Stimulated activated CD4-positive, alpha-beta T cell treated with anti-CD3 and anti-CD28 coated beads, Interleukin-2, amount 100 ng/mL, for 24 hours (primary cell): ENCODE measurements around the gene RPRD1B.

ENCODE experiments used
- DNase-seq, 2 donors: peaks; one replicate each; pipeline ENCODE4 v3.0.0-alpha.2; 2020

RPRD1B gene

DNA sequence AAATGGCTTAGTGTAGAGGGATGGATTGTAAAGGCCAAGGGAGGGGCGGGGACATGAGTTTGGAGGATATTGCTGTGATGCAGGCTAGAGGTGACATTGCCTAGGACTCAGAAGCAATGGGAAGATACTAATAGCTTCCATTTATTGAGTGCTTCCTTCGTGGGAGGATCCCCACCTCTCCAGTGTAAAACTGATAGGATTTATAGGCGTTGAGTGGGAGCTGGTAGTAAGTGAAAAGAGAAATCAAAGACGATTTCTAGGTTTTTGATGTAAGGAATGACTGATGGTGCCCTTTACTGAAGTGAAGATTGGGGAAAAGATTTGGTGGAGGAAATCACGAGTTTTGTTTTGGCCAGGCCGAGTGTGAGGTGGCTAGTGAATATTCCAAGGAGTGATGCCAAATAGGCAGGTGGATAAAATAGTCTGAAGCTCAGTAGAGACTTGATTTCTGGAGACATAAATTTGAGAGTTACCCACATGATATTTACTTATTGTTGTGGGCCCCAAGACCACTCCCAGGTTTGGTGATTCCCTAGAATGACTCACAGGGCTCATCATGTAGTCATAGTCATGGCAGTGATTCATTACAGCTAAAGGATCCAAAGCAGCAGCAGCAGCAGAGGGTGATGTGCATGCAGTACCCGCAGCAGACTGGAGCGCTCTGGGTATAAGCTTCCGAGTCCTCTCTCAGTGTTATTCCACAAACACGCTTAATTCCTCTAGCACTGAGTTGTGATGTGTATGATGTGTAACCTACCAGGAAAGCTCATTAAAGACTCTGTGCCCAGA lies 10.2 kb downstream of the RPRD1B start:
- DNase-seq = peak; percentile 23 to 30

- DNase-seq = no peak
Measured at GRCh38 chr20:38044685-38045084, 11.1 kb downstream of the RPRD1B start.

DNA sequence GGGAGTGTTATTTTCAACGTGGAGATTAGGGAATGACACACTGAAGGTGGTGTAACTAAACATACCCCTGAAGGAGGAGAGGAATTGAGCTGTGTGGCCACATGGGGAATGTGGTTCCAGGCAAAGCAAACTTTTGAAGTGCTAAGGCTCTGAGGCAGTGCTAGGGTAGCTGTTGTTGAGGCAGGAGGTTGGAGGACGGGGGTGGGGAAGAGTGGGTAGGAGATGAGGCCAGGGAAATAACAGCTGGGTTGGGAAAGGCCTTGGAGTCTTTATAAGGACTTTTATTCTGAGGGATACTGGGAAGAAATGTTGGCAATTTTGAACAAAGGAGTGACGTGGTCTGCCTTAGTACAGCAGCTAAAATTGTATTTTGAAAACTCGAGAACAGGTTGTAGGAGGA lies 13.0 kb downstream of the RPRD1B start:
- no peak for DNase-seq

GRCh38 chr20:38049800-38050199 lies 16.3 kb downstream of the RPRD1B start:
- no peak for DNase-seq

- no peak for DNase-seq
Measured at GRCh38 chr20:38050686-38051085, 17.1 kb downstream of the RPRD1B start.

DNA sequence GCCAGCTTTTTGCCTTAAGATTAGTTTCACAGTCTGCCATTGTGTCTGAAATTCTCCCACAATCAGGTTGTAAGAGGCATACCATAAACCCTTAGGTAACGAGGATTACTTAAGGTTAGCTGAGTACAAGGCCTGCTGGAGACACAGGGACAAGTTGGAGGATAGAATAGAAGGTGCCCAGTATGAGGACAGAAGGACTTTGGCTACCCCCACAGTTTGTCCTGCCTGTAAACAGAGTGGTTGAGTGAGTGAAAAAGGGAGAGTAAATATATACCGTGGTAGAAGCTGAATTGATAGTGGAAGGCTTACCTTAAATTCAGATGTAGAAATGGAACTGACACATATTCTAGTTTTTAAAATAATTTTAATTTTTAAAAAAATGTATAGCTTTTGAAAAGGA lies 19.3 kb downstream of the RPRD1B start:
- no peak for DNase-seq

GRCh38 chr20:38054647-38055046 lies 21.1 kb downstream of the RPRD1B start:
- no peak for DNase-seq

- no peak for DNase-seq
Measured at GRCh38 chr20:38055294-38055693, 21.7 kb downstream of the RPRD1B start.

GRCh38 chr20:38055848-38056247 lies 22.3 kb downstream of the RPRD1B start:
- DNase-seq = no peak

- DNase-seq = peak; percentile 79
Measured at GRCh38 chr20:38057351-38057972, 23.9 kb downstream of the RPRD1B start.

GRCh38 chr20:38059832-38060231 lies 26.3 kb downstream of the RPRD1B start:
- DNase-seq = no peak

DNA sequence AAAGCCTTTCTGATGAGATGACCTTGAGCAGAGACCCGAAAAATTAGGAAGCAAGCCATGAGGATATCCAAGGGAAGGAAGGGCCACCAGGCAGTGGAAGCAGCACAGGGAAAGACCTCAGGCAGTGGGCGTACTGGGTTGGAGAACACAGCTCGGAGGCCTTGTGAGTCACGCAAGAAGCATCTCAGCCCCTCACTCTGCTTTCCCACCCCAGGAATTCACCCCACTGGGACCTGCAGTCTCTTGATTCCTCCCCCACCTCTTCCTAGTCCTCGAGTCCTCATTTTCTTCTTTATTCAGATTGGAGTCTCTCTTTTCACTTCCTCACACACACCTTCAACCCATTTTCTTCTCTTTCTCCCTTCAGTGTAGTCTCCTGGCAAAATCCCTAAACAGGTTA lies 27.0 kb downstream of the RPRD1B start:
- DNase-seq = no peak

DNA sequence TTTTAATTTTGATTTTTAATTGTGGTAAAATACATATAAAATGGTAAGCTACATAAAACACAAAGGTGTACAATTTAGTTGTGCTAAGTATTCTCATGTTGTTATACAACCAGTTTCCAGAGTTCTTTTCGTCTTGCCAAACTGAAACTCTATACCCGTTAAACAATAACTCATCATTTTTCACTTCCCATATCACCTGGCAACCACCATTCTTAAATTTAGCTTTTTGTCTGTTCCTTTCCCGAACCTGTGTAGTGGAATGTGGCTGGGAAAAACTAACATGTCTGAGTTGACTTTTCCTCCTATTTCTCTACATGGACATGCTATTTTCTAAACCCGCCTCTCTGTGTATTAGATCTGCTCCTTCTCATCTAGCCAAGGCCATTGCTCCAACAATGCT lies 27.6 kb downstream of the RPRD1B start:
- no peak for DNase-seq

GRCh38 chr20:38062890-38063289 lies 29.3 kb downstream of the RPRD1B start:
- DNase-seq = no peak

- no peak for DNase-seq
Measured at GRCh38 chr20:38063911-38064530, 30.5 kb downstream of the RPRD1B start.

GRCh38 chr20:38065764-38066375 lies 32.3 kb downstream of the RPRD1B start:
- DNase-seq = no peak

GRCh38 chr20:38066969-38067716 lies 33.6 kb downstream of the RPRD1B start:
- no peak for DNase-seq

- no peak for DNase-seq
Measured at GRCh38 chr20:38067717-38068365, 34.3 kb downstream of the RPRD1B start.

GRCh38 chr20:38072898-38073297 lies 39.4 kb downstream of the RPRD1B start:
- no peak for DNase-seq

- DNase-seq = no peak
Measured at GRCh38 chr20:38073307-38074071, 39.9 kb downstream of the RPRD1B start.

GRCh38 chr20:38075161-38075998 lies 41.8 kb downstream of the RPRD1B start:
- DNase-seq = no peak
